ENCODE results near the gene SOCS6. TPM values are rescaled to one million over a fixed set of nuclear protein-coding genes. Genes with fewer than 3 reads are reported as not detected.

SOCS6 gene
- total and polyA plus RNA-seq, 2 of the 13 experiments (the other 11 are each of a cell fraction or from before 2014, with no cell fraction given) = 18.6 to 38.3 TPM

DNA sequence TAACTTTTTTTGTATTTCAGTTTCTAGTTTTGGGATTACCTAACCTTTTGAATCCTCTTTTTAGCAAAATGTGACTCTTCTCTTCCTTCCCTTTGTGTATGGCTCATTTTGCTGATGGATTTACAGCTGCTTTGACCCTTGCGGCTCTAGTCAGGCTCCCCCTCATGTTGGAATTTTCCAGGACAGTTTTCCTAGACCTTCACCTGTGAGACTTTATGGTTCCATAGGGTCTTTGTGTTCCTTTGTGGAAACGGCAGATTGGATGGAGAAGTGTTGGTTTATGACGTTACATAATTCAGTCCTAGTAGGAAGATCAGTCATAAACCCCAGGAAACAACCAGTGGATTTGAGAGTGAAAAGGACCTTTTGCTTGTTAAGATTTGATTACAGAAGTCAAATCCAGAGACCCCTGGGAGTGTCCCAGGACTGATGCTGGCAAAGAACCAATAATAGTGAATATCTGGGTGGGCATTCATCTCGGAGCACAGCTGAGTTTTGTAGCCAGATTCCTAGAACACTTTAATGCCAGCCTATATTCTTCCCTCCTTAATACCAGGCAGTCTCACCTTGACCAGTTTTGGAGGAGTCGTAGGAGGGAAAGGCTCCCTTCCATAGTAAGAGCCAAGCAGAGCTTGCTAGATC, 42.7 kb downstream of the SOCS6 start (continued):
- TF ChIP-seq SIX1 (CRISPR knock-in tag; IDR thresholded peaks at IDR 0.05; ENCODE audit: borderline replicate concordance) (no peak), PRDM15 (CRISPR knock-in tag; IDR thresholded peaks at IDR 0.05) (no peak), NFIC (IDR thresholded peaks at IDR 0.05; ENCODE audit: low read length) (no peak), ZNF776 (CRISPR knock-in tag; IDR thresholded peaks at IDR 0.05) (no peak), ELF3 (CRISPR knock-in tag; IDR thresholded peaks at IDR 0.05) (0 out of 2 replicates have a peak, but pooled peaks have one; percentile 15), CBX1 (IDR thresholded peaks at IDR 0.05; ENCODE audit: low read depth) (no peak), FOXP1 (IDR thresholded peaks at IDR 0.05) (no peak), FOXP1 (CRISPR knock-in tag; IDR thresholded peaks at IDR 0.05) (no peak), EP300 (IDR thresholded peaks at IDR 0.05; ENCODE audit: low read depth in 2 of 2, low read length in 2 of 2) (peak in 1 of 2 experiments; percentile 49; a peak in 1 of 4 replicates), EP300 (CRISPR knock-in tag; IDR thresholded peaks at IDR 0.05; ENCODE audit: borderline replicate concordance) (no peak), ZNF180 (CRISPR knock-in tag; IDR thresholded peaks at IDR 0.05; ENCODE audit: borderline replicate concordance, low read depth) (no peak), PAX8 (CRISPR knock-in tag; IDR thresholded peaks at IDR 0.05; ENCODE audit: borderline replicate concordance) (no peak), HIC2 (CRISPR knock-in tag; IDR thresholded peaks at IDR 0.05; ENCODE audit: low read depth) (no peak), MYC (CRISPR knock-in tag; IDR thresholded peaks at IDR 0.05; ENCODE audit: borderline replicate concordance) (0 out of 2 replicates have a peak, but pooled peaks have one; percentile 12), U2AF1 (optimal IDR thresholded peaks at IDR 0.05; ENCODE audit: low read depth, low read length) (no peak), RBFOX2 (IDR thresholded peaks at IDR 0.05; ENCODE audit: low read depth, low read length) (no peak), ZNF724P (CRISPR knock-in tag; IDR thresholded peaks at IDR 0.05; ENCODE audit: borderline replicate concordance) (no peak), CC2D1A (CRISPR knock-in tag; IDR thresholded peaks at IDR 0.05) (no peak), AGO2 (optimal IDR thresholded peaks at IDR 0.05; ENCODE audit: low read depth, low read length) (no peak), PHF5A (CRISPR knock-in tag; IDR thresholded peaks at IDR 0.05; ENCODE audit: low read depth, unreplicated experiment) (no peak), NFYB (CRISPR knock-in tag; IDR thresholded peaks at IDR 0.05) (0 out of 2 replicates have a peak, but pooled peaks have one; percentile 5), ZNF891 (CRISPR knock-in tag; IDR thresholded peaks at IDR 0.05) (no peak), RXRB (CRISPR knock-in tag; IDR thresholded peaks at IDR 0.05; ENCODE audit: borderline replicate concordance) (no peak), ZNF558 (CRISPR knock-in tag; IDR thresholded peaks at IDR 0.05; ENCODE audit: borderline replicate concordance) (no peak)
- TF ChIP-seq, protein P1, sequence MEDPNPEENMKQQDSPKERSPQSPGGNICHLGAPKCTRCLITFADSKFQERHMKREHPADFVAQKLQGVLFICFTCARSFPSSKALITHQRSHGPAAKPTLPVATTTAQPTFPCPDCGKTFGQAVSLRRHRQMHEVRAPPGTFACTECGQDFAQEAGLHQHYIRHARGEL (CRISPR knock-in tag; IDR thresholded peaks at IDR 0.05) = no peak
- TF ChIP-seq, protein P2, sequence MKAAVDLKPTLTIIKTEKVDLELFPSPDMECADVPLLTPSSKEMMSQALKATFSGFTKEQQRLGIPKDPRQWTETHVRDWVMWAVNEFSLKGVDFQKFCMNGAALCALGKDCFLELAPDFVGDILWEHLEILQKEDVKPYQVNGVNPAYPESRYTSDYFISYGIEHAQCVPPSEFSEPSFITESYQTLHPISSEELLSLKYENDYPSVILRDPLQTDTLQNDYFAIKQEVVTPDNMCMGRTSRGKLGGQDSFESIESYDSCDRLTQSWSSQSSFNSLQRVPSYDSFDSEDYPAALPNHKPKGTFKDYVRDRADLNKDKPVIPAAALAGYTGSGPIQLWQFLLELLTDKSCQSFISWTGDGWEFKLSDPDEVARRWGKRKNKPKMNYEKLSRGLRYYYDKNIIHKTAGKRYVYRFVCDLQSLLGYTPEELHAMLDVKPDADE (CRISPR knock-in tag; IDR thresholded peaks at IDR 0.05) = no peak

All from HepG2 (cell line).